ENCODE results near the gene CLCN4. TPM values are rescaled to one million over a fixed set of nuclear protein-coding genes. Genes with fewer than 3 reads are reported as not detected.

CLCN4 gene
- polyA plus RNA-seq, 1 of the 3 experiments (the other 2 are of a cell fraction) = 1.1 TPM

GRCh38 chrX:10125248-10125615, 31.5 kb upstream of the CLCN4 start:
- Histone ChIP-seq H3K9ac (no peak overlapping the region), H3K4me2 (no peak overlapping the region), H3K4me3 (ENCODE audit: low read depth in 2 of 2, low read length in 1 of 2) (no peak overlapping the region), H3K27me3 (ENCODE audit: insufficient read depth) (no peaks in the 10 kb centered on the region), H3K9me3 (0 out of 2 replicates have a peak, but pooled peaks cover 2% of the 10 kb centered on the region), H2AFZ (ENCODE audit: low read depth) (no peak overlapping the region), H3F3A (replicated peaks; ENCODE audit: insufficient read depth) (peaks cover 4% of the 10 kb centered on the region), H3K9me2 (no peaks in the 10 kb centered on the region), H3K79me2 (ENCODE audit: insufficient read depth) (no peaks in the 10 kb centered on the region), H3K4me1 (ENCODE audit: control insufficient read depth in 1 of 2, insufficient read depth in 2 of 2, low read depth in 1 of 2, low read length in 1 of 2) (no peaks in the 10 kb centered on the region), H3K27ac (ENCODE audit: low read depth in 2 of 2, low read length in 1 of 2) (no peak overlapping the region), H4K20me1 (ENCODE audit: insufficient read depth) (no peaks in the 10 kb centered on the region), H3K36me3 (replicated peaks in 1 of 2; ENCODE audit: control insufficient read depth in 1 of 2, insufficient read depth in 2 of 2, low read length in 1 of 2) (peaks cover 0 to 15% of the 10 kb centered on the region in 2 experiments)
- TF ChIP-seq, protein P1, sequence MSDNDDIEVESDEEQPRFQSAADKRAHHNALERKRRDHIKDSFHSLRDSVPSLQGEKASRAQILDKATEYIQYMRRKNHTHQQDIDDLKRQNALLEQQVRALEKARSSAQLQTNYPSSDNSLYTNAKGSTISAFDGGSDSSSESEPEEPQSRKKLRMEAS (IDR thresholded peaks at IDR 0.05; ENCODE audit: low read depth) = no peak
- TF ChIP-seq, protein P2, sequence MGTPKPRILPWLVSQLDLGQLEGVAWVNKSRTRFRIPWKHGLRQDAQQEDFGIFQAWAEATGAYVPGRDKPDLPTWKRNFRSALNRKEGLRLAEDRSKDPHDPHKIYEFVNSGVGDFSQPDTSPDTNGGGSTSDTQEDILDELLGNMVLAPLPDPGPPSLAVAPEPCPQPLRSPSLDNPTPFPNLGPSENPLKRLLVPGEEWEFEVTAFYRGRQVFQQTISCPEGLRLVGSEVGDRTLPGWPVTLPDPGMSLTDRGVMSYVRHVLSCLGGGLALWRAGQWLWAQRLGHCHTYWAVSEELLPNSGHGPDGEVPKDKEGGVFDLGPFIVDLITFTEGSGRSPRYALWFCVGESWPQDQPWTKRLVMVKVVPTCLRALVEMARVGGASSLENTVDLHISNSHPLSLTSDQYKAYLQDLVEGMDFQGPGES (IDR thresholded peaks at IDR 0.05; ENCODE audit: low read depth, low read length) = no peak
- TF ChIP-seq FOXJ3 (CRISPR knock-in tag; IDR thresholded peaks at IDR 0.05) = no peak
- TF ChIP-seq CHD2 (IDR thresholded peaks at IDR 0.05; ENCODE audit: low read length, partially characterized antibody) = no peak
- no peak for TF ChIP-seq POLR2AphosphoS5 (IDR thresholded peaks at IDR 0.05; ENCODE audit: low read depth, low read length)
- no peak for TF ChIP-seq MXI1 (IDR thresholded peaks at IDR 0.05; ENCODE audit: low read depth, low read length)
- no peak for TF ChIP-seq ELF1 (IDR thresholded peaks at IDR 0.05)
- no peak for TF ChIP-seq GABPA (IDR thresholded peaks at IDR 0.05; ENCODE audit: low read depth)
- TF ChIP-seq, protein P3, sequence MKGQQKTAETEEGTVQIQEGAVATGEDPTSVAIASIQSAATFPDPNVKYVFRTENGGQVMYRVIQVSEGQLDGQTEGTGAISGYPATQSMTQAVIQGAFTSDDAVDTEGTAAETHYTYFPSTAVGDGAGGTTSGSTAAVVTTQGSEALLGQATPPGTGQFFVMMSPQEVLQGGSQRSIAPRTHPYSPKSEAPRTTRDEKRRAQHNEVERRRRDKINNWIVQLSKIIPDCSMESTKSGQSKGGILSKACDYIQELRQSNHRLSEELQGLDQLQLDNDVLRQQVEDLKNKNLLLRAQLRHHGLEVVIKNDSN (IDR thresholded peaks at IDR 0.05; ENCODE audit: borderline replicate concordance, low read depth) = no peak
- no peak for TF ChIP-seq EP300 (IDR thresholded peaks at IDR 0.05; ENCODE audit: borderline replicate concordance in 1 of 2, low read depth in 1 of 2, low read length in 1 of 2)
- no peak for TF ChIP-seq RFX5 (IDR thresholded peaks at IDR 0.05; ENCODE audit: low read length)
- no peak for TF ChIP-seq YY1 (IDR thresholded peaks at IDR 0.05; ENCODE audit: low read depth)
- no peak for TF ChIP-seq ZBTB33 (IDR thresholded peaks at IDR 0.05; ENCODE audit: borderline replicate concordance, low read depth)
- TF ChIP-seq SIN3A (IDR thresholded peaks at IDR 0.05; ENCODE audit: borderline replicate concordance, low read depth, low read length) = no peak
- ChIA-PET CTCF (no interaction called here), POLR2A (no interaction called here)
- 61% methylated on average over 7 of the region's 13 CpGs for WGBS (ENCODE audit: low lambda C conversion rate)
- DNase-seq = no peak

GRCh38 chrX:10126044-10126443, 30.7 kb upstream of the CLCN4 start:
- H3K4me2 ChIP-seq = no peak overlapping the region
- H3K4me3 ChIP-seq (ENCODE audit: low read depth in 2 of 2, low read length in 1 of 2) = no peak overlapping the region
- ChIA-PET CTCF (no interaction called here), POLR2A (no interaction called here)
- H3K4me1 ChIP-seq (ENCODE audit: control insufficient read depth in 1 of 2, insufficient read depth in 2 of 2, low read depth in 1 of 2, low read length in 1 of 2) = no peaks in the 10 kb centered on the region
- no peak for TF ChIP-seq FOXM1 (IDR thresholded peaks at IDR 0.05; ENCODE audit: low read depth)
- no peak for TF ChIP-seq NRF1 (IDR thresholded peaks at IDR 0.05; ENCODE audit: low read depth, low read length)
- TF ChIP-seq, protein P1 (IDR thresholded peaks at IDR 0.05; ENCODE audit: low read depth) = no peak
- no peak for TF ChIP-seq ELF1 (IDR thresholded peaks at IDR 0.05)
- TF ChIP-seq RFX5 (IDR thresholded peaks at IDR 0.05; ENCODE audit: low read length) = no peak
- TF ChIP-seq, protein P2 (IDR thresholded peaks at IDR 0.05; ENCODE audit: low read depth, low read length) = no peak
- TF ChIP-seq NFIC (IDR thresholded peaks at IDR 0.05; ENCODE audit: borderline replicate concordance) = no peak
- no peak for TF ChIP-seq TEAD4 (IDR thresholded peaks at IDR 0.05; ENCODE audit: borderline replicate concordance, insufficient read depth)
- no peaks in the 10 kb centered on the region for H3F3A ChIP-seq (replicated peaks; ENCODE audit: insufficient read depth)
- no peak overlapping the region for H3K9ac ChIP-seq
- 70% methylated on average over 14 of the region's 23 CpGs for WGBS (ENCODE audit: low lambda C conversion rate)
- no peaks in the 10 kb centered on the region for H3K9me2 ChIP-seq
- H3K79me2 ChIP-seq (ENCODE audit: insufficient read depth) = no peaks in the 10 kb centered on the region
- no peak overlapping the region for H2AFZ ChIP-seq (ENCODE audit: low read depth)
- no peaks in the 10 kb centered on the region for H4K20me1 ChIP-seq (ENCODE audit: insufficient read depth)
- H3K36me3 ChIP-seq (replicated peaks in 1 of 2; ENCODE audit: control insufficient read depth in 1 of 2, insufficient read depth in 2 of 2, low read length in 1 of 2) = peaks cover 0 to 10% of the 10 kb centered on the region in 2 experiments
- no peak for DNase-seq
- H3K9me3 ChIP-seq = no peaks in the 10 kb centered on the region
- H3K27ac ChIP-seq (ENCODE audit: low read depth in 2 of 2, low read length in 1 of 2) = no peak overlapping the region
- no peaks in the 10 kb centered on the region for H3K27me3 ChIP-seq (ENCODE audit: insufficient read depth)

All from SK-N-SH (cell line).